Endothelial cell of umbilical vein (primary cell): ENCODE results near the gene CD160.
"Not testable (repeated sequence)": the region's sequence is repeated elsewhere in the genome, so short reads cannot be mapped to it uniquely, and the experiment has no call there.

Experiments
- CTCF ChIP-seq, 2 donors: IDR thresholded peaks; 1 replicate in 1 of 2; 2 replicates in 1 of 2; pipeline ENCODE4 v1.5.1; 2011; ENCODE audit warnings: low read length in 2 of 2, mild to moderate bottlenecking in 2 of 2, moderate library complexity in 2 of 2, control low read depth in 1 of 2, inconsistent platforms in 1 of 2, low read depth in 1 of 2; ENCODE audit not compliant: insufficient read depth in 1 of 2; ENCODE audit errors: extremely low read depth in 1 of 2
- MAX ChIP-seq: IDR thresholded peaks from 2 replicates; pipeline ENCODE4 v1.6.1; 2011; ENCODE audit not compliant: insufficient read depth, insufficient read length

- TF ChIP-seq MAX; CTCF (IDR thresholded peaks at IDR 0.05; ENCODE audit: extremely low read depth in 1 of 2, insufficient read depth in 1 of 2, low read depth in 1 of 2, low read length in 2 of 2): not testable (repeated sequence)
Observed at GRCh38 chr1:145686078-145686477, 33.2 kb upstream of the CD160 start.
